Activated naive CD4-positive, alpha-beta T cell treated with anti-CD3 and anti-CD28 coated beads, Interleukin-2, amount 50 U/mL, for 72 hours (primary cell): ENCODE measurements around the gene HYI. TPM values are rescaled to one million over a fixed set of nuclear protein-coding genes. Genes with fewer than 3 reads are reported as not detected.

Experiments
- ATAC-seq, 2 donors: fragments of 150-1000 bp; cut with Tn5 transposase; 2 replicates each; pipeline ENCODE4 v1.10.0; 2021; ENCODE audit warnings: mild to moderate bottlenecking in 2 of 2, moderate library complexity in 2 of 2
- DNase-seq, 2 donors: peaks; one replicate each; pipeline ENCODE4 v3.0.0; 2021 to 2022; ENCODE audit warnings: low spot score in 2 of 2
- H3K27ac Mint-ChIP-seq, 2 donors: one replicate each; pipeline ENCODE4 v1.8.0; 2022; ENCODE audit warnings: mild to moderate bottlenecking in 2 of 2, mixed read lengths in 2 of 2
- H3K36me3 Mint-ChIP-seq, 2 donors: one replicate each; pipeline ENCODE4 v1.8.0; 2022; ENCODE audit warnings: mixed read lengths in 2 of 2
- H3K9me3 Mint-ChIP-seq, 2 donors: one replicate each; pipeline ENCODE4 v1.8.0; 2022; ENCODE audit warnings: mixed read lengths in 2 of 2
- total RNA-seq, 2 donors: library from RNA; stranded (reverse); gene quantifications; one replicate each; pipeline ENCODE4 v1.2.3, GENCODE V29; 2022

Gene HYI
- total RNA-seq, 2 donors from 2014 or later = 9.2 to 26.3 TPM

GRCh38 chr1:43440358-43440757 lies 13.4 kb downstream of the HYI start:
- Mint-ChIP-seq H3K36me3 (no peaks in the 10 kb centered on the region), H3K9me3 (no peaks in the 10 kb centered on the region), H3K27ac (peak overlapping the region in 1 of 2 donors; percentile 50)
- ATAC-seq = no peak
- peak in 1 of 2 donors; percentile 40 for DNase-seq

GRCh38 chr1:43439781-43440180 lies 13.9 kb downstream of the HYI start:
- peak overlapping the region in 1 of 2 donors; percentile 75 for H3K27ac Mint-ChIP-seq
- no peak for ATAC-seq
- peak in 1 of 2 donors; percentile 11 for DNase-seq
- no peaks in the 10 kb centered on the region for H3K36me3 Mint-ChIP-seq
- H3K9me3 Mint-ChIP-seq = no peaks in the 10 kb centered on the region

- ATAC-seq (no peak), DNase-seq (peak in 1 of 2 donors; percentile 44)
- Mint-ChIP-seq H3K27ac (peak overlapping the region in 1 of 2 donors; percentile 4), H3K36me3 (no peaks in the 10 kb centered on the region), H3K9me3 (no peaks in the 10 kb centered on the region)
Observed at GRCh38 chr1:43438953-43439581, 14.7 kb downstream of the HYI start.

- H3K9me3 Mint-ChIP-seq = no peaks in the 10 kb centered on the region
- no peaks in the 10 kb centered on the region for H3K36me3 Mint-ChIP-seq
Observed at GRCh38 chr1:43438576-43438952, 15.2 kb downstream of the HYI start.

GRCh38 chr1:43438006-43438405 lies 15.7 kb downstream of the HYI start:
- ATAC-seq (no peak), DNase-seq (no peak)
- no peaks in the 10 kb centered on the region for H3K36me3 Mint-ChIP-seq
- no peaks in the 10 kb centered on the region for H3K9me3 Mint-ChIP-seq
- no peak overlapping the region for H3K27ac Mint-ChIP-seq

More at GRCh38 chr1:43438576-43438952, 15.2 kb downstream of the HYI start:
- peak in 1 of 2 donors; percentile 26 for DNase-seq
- H3K27ac Mint-ChIP-seq = no peak overlapping the region
- ATAC-seq = peak in 1 of 2 donors; percentile 7

- Mint-ChIP-seq H3K9me3 (no peaks in the 10 kb centered on the region), H3K36me3 (no peaks in the 10 kb centered on the region), H3K27ac (peak overlapping the region; percentile 47 to 50)
- no peak for ATAC-seq
- DNase-seq = no peak
Observed at GRCh38 chr1:43437031-43437973, 16.4 kb downstream of the HYI start.

- ATAC-seq (no peak), DNase-seq (no peak)
- no peak overlapping the region for H3K27ac Mint-ChIP-seq
- H3K9me3 Mint-ChIP-seq = no peaks in the 10 kb centered on the region
- no peaks in the 10 kb centered on the region for H3K36me3 Mint-ChIP-seq
Observed at GRCh38 chr1:43436371-43436770, 17.4 kb downstream of the HYI start.

- Mint-ChIP-seq H3K27ac (peak overlapping the region; percentile 3 to 6), H3K36me3 (no peaks in the 10 kb centered on the region), H3K9me3 (no peaks in the 10 kb centered on the region)
- no peak for ATAC-seq
- DNase-seq = no peak
Observed at GRCh38 chr1:43435146-43436145, 18.3 kb downstream of the HYI start.

- Mint-ChIP-seq H3K9me3 (no peaks in the 10 kb centered on the region), H3K27ac (no peak overlapping the region), H3K36me3 (no peaks in the 10 kb centered on the region)
- ATAC-seq (no peak), DNase-seq (no peak)
Observed at GRCh38 chr1:43434256-43434655, 19.5 kb downstream of the HYI start.

- Mint-ChIP-seq H3K9me3 (no peaks in the 10 kb centered on the region), H3K36me3 (no peaks in the 10 kb centered on the region), H3K27ac (peak overlapping the region in 1 of 2 donors; percentile 70)
- DNase-seq (no peak), ATAC-seq (no peak)
Observed at GRCh38 chr1:43432907-43433306, 20.8 kb downstream of the HYI start.

- no peaks in the 10 kb centered on the region for H3K9me3 Mint-ChIP-seq
- H3K36me3 Mint-ChIP-seq = no peaks in the 10 kb centered on the region
- peak overlapping the region; percentile 8 to 70 for H3K27ac Mint-ChIP-seq
- ATAC-seq (no peak), DNase-seq (no peak)
Observed at GRCh38 chr1:43432171-43432860, 21.4 kb downstream of the HYI start.

GRCh38 chr1:43431676-43432075 lies 22.1 kb downstream of the HYI start:
- ATAC-seq = no peak
- Mint-ChIP-seq H3K36me3 (no peaks in the 10 kb centered on the region), H3K27ac (peak overlapping the region; percentile 8 to 76), H3K9me3 (no peaks in the 10 kb centered on the region)
- DNase-seq = no peak

GRCh38 chr1:43430831-43431230 lies 22.9 kb downstream of the HYI start:
- Mint-ChIP-seq H3K9me3 (no peaks in the 10 kb centered on the region), H3K27ac (peak overlapping the region in 1 of 2 donors; percentile 76), H3K36me3 (no peaks in the 10 kb centered on the region)
- ATAC-seq = no peak
- no peak for DNase-seq

GRCh38 chr1:43427941-43428340 lies 25.8 kb downstream of the HYI start:
- DNase-seq (no peak), ATAC-seq (no peak)
- Mint-ChIP-seq H3K36me3 (no peaks in the 10 kb centered on the region), H3K27ac (no peak overlapping the region), H3K9me3 (no peaks in the 10 kb centered on the region)

- H3K36me3 Mint-ChIP-seq = no peaks in the 10 kb centered on the region
Observed at GRCh38 chr1:43427524-43427923, 26.2 kb downstream of the HYI start.

GRCh38 chr1:43426221-43426620 lies 27.5 kb downstream of the HYI start:
- ATAC-seq = no peak

More at GRCh38 chr1:43427524-43427923, 26.2 kb downstream of the HYI start:
- peak overlapping the region in 1 of 2 donors; percentile 65 for H3K27ac Mint-ChIP-seq
- DNase-seq (no peak), ATAC-seq (no peak)
- H3K9me3 Mint-ChIP-seq = no peaks in the 10 kb centered on the region

More at GRCh38 chr1:43426221-43426620, 27.5 kb downstream of the HYI start:
- Mint-ChIP-seq H3K27ac (peak overlapping the region; percentile 31 to 39), H3K9me3 (no peaks in the 10 kb centered on the region), H3K36me3 (no peaks in the 10 kb centered on the region)
- DNase-seq = no peak
